K562 (cell line): ENCODE measurements around the gene BACE2. TPM values are rescaled to one million over a fixed set of nuclear protein-coding genes. Genes with fewer than 3 reads are reported as not detected.

Experiments used
- ATAC-seq: fragments of 200-7000 bp; cut with Tn5 transposase; 3 replicates; pipeline ENCODE4 v1.9.1; 2020; ENCODE audit warnings: moderate library complexity
- BruUV-seq: library from RNA; stranded (reverse); fragments of 400-500 nt; replicated peaks from 2 replicates; lab custom pipeline; 2021; lab: Mats Ljungman, UMichigan
- CTCF ChIA-PET: fragments of 300-600 bp; formaldehyde crosslinking; extraction: SDS; loops from one replicate; lab custom pipeline; 2021; ENCODE audit warnings: low intra/inter-chr PET ratio; lab: Yijun Ruan, JAX
- POLR2A ChIA-PET: fragments of 300-600, 350-650 bp; sonication (Branson Sonifier 250); formaldehyde crosslinking; extraction: SDS; loops from one replicate; lab custom pipeline; 2021; ENCODE audit warnings: antibody characterized with exemption, inconsistent platforms; lab: Yijun Ruan, JAX
- DNase-seq, 4 experiments: peaks; one replicate each; pipeline versions ENCODE4 v3.0.0 to v3.0.0-alpha.2; 2011 to 2018; ENCODE audit warnings: low spot score in 3 of 4, mixed read lengths in 3 of 4; ENCODE audit errors: extremely low read depth in 1 of 4
- FAIRE-seq: peaks from 2 replicates; lab custom pipeline; 2011; peaks lifted over from hg19 to GRCh38; lab: Jason Lieb, UNC
- H2AFZ ChIP-seq: 2 replicates; pipeline ENCODE4 v1.6.0; 2011; ENCODE audit warnings: low read depth, low read length, control low read depth, inconsistent platforms
- H3K27ac ChIP-seq: fragments of 200-600 bp; 3 replicates; pipeline ENCODE4 v1.8.0; 2011; ENCODE audit warnings: low read depth, mild to moderate bottlenecking, control low read depth, inconsistent platforms, low read length, moderate library complexity, mixed read lengths; ENCODE audit errors: extremely low read depth
- H3K27me3 ChIP-seq, 2 experiments: fragments of 300-600 bp in 1 of 2; 2 replicates in 1 of 2; 3 replicates in 1 of 2; pipeline versions ENCODE4 v1.6.0 to v1.8.0; 2011; ENCODE audit warnings: inconsistent platforms in 2 of 2, low read length in 2 of 2, mild to moderate bottlenecking in 1 of 2, mixed read lengths in 1 of 2, moderate library complexity in 1 of 2; ENCODE audit not compliant: control insufficient read depth in 2 of 2, insufficient read depth in 2 of 2
- H3K36me3 ChIP-seq: fragments of 300-600 bp; 3 replicates; pipeline ENCODE4 v1.8.0; 2011; ENCODE audit warnings: mild to moderate bottlenecking, low read length, inconsistent platforms; ENCODE audit not compliant: control insufficient read depth, insufficient read depth
- H3K4me1 ChIP-seq, 2 experiments: fragments of 200-600 bp in 1 of 2; replicated peaks in 1 of 2; 2 replicates in 1 of 2; 3 replicates in 1 of 2; pipeline versions ENCODE4 v1.5.1 to v1.8.0; 2011; ENCODE audit warnings: inconsistent platforms in 2 of 2, low read length in 2 of 2, mild to moderate bottlenecking in 1 of 2, mixed read lengths in 1 of 2, moderate library complexity in 1 of 2; ENCODE audit not compliant: control insufficient read depth in 2 of 2, insufficient read depth in 2 of 2
- H3K4me2 ChIP-seq: 2 replicates; pipeline ENCODE4 v1.6.1; 2011; ENCODE audit warnings: low read length, control low read depth, inconsistent platforms, mixed read lengths; ENCODE audit not compliant: insufficient read depth
- H3K4me3 ChIP-seq: fragments of 200-600 bp; sonication (generic), shearing (Covaris generic); 2 replicates; pipeline ENCODE4 v1.5.1; 2016; ENCODE audit warnings: control low read depth, inconsistent platforms
- H3K79me2 ChIP-seq: fragments of 200-600 bp; 3 replicates; pipeline ENCODE4 v1.8.0; 2011; ENCODE audit warnings: low read length, inconsistent platforms; ENCODE audit not compliant: control insufficient read depth, insufficient read depth
- H3K9ac ChIP-seq, 2 experiments: 2 replicates each; pipeline versions ENCODE4 v1.6.0 to v1.6.1; 2011; ENCODE audit warnings: low read depth in 2 of 2, low read length in 2 of 2, control low read depth in 1 of 2, inconsistent platforms in 1 of 2, mild to moderate bottlenecking in 1 of 2, mixed read lengths in 1 of 2; ENCODE audit not compliant: insufficient read depth in 1 of 2
- H3K9me1 ChIP-seq: one replicate; pipeline ENCODE4 v1.6.0; 2011; ENCODE audit warnings: inconsistent platforms, mild to moderate bottlenecking, low read length, moderate library complexity; ENCODE audit not compliant: control insufficient read depth, insufficient read depth
- H3K9me3 ChIP-seq: replicated peaks from 2 replicates; pipeline ENCODE4 v1.5.1; 2011; ENCODE audit warnings: low read depth, low read length, inconsistent platforms; ENCODE audit not compliant: control insufficient read depth, insufficient read depth
- H4K20me1 ChIP-seq: replicated peaks from 2 replicates; pipeline ENCODE4 v1.6.1; 2011; ENCODE audit warnings: low read length, inconsistent platforms, mixed read lengths; ENCODE audit not compliant: control insufficient read depth, insufficient read depth
- C11orf30 ChIP-seq: fragments of 450-650 bp; IDR thresholded peaks from 2 replicates; pipeline ENCODE4 v1.6.1; 2016; ENCODE audit warnings: low read depth, mild to moderate bottlenecking
- CHD1 ChIP-seq: fragments of 200-600 bp; sonication (generic); IDR thresholded peaks from one replicate; pipeline ENCODE4 v1.6.1; 2012; ENCODE audit warnings: mild to moderate bottlenecking, moderate library complexity, low read length, inconsistent platforms
- EP400 ChIP-seq: fragments of 450-650 bp; IDR thresholded peaks from 2 replicates; pipeline ENCODE4 v1.6.1; 2017; ENCODE audit warnings: antibody characterized with exemption, mild to moderate bottlenecking, moderate library complexity
- MXD1 ChIP-seq: fragments of 250-450 bp; sonication (Bioruptor Pico); IDR thresholded peaks from 2 replicates; pipeline ENCODE4 v1.8.0; 2021; ENCODE audit warnings: borderline replicate concordance, mild to moderate bottlenecking, moderate library complexity; ENCODE audit not compliant: poor library complexity, severe bottlenecking
- MYNN ChIP-seq, 2 experiments: sonication (generic); formaldehyde crosslinking in 1 of 2; IDR thresholded peaks; 2 replicates each; pipeline versions ENCODE4 v1.5.0 to v1.6.1; 2016 to 2020; ENCODE audit warnings: antibody characterized with exemption in 1 of 2, missing genetic modification reagents in 1 of 2
- NCOA2 ChIP-seq, 2 experiments: fragments of 450-650 bp; IDR thresholded peaks; 2 replicates each; pipeline ENCODE4 v1.6.1; 2018; ENCODE audit warnings: mild to moderate bottlenecking in 2 of 2, moderate library complexity in 1 of 2; ENCODE audit not compliant: partially characterized antibody in 2 of 2
- PCBP2 ChIP-seq: fragments of 200-400 bp; formaldehyde crosslinking; IDR thresholded peaks from 2 replicates; pipeline ENCODE4 v1.6.1; 2018; ENCODE audit warnings: low read length, low read depth, mild to moderate bottlenecking, moderate library complexity; ENCODE audit not compliant: poor library complexity, severe bottlenecking
- SMAD1 ChIP-seq: fragments of 150-350 bp; IDR thresholded peaks from 2 replicates; pipeline ENCODE4 v1.6.1; 2014; ENCODE audit warnings: low read length, low read depth; ENCODE audit not compliant: partially characterized antibody
- ZC3H4 ChIP-seq: sonication (generic); formaldehyde crosslinking; IDR thresholded peaks from 2 replicates; pipeline ENCODE4 v1.9.0; 2021; ENCODE audit warnings: missing genetic modification reagents, borderline replicate concordance
- ZNF561 ChIP-seq: fragments of 450-650 bp; formaldehyde crosslinking; conservative IDR thresholded peaks from 2 replicates; pipeline ENCODE4 v1.4.0; 2020; ENCODE audit warnings: mild to moderate bottlenecking, moderate library complexity
- WGBS: fragments of 100-300 bp; shearing (Covaris generic); methylation state at CpG from one replicate; pipeline ENCODE4 v1.1.6; 2016; ENCODE audit warnings: low coverage, mixed read lengths; ENCODE audit not compliant: insufficient coverage; ENCODE audit errors: missing lambda C conversion rate; 5-methylcytosine and 5-hydroxymethylcytosine counted together
- in situ Hi-C: fragments of 300-500 bp; cut with MboI; formaldehyde crosslinking; loops from 4 replicates; pipeline ENCODE4 v1.15.0; 2018; ENCODE audit warnings: inconsistent platforms, mixed read lengths
- intact Hi-C: fragments of 100-400 bp; cut with micrococcal nuclease; formaldehyde crosslinking; loops from 2 replicates; pipeline ENCODE4 v1.14.2; 2022
- polyA plus RNA-seq, 8 experiments: library from polyadenylated mRNA; depleted of rRNA in 4 of 8; stranded (reverse) in 5 of 8; unstranded in 3 of 8; fragments of >200 nt; fragmentation: Nextera tagmentation in 2 of 8; fragmentation: Illumina TruSeq in 1 of 8; extraction: Ambion mirVana in 2 of 8; extraction: Trizol in 1 of 8; gene quantifications; 2 replicates each; pipeline versions ENCODE4 v1.2.1 to v1.2.3, GENCODE V29; 2011 to 2014; ENCODE audit warnings: inconsistent platforms in 1 of 8, missing spikeins in 1 of 8
- total RNA-seq, 7 experiments: library from RNA; depleted of rRNA in 6 of 7; stranded (reverse); fragments of >200 nt in 6 of 7; fragmentation: Illumina TruSeq in 2 of 7; extraction: Trizol in 2 of 7; gene quantifications; 2 replicates each; pipeline versions ENCODE4 v1.2.1 to v1.2.3, GENCODE V29; 2011 to 2021; ENCODE audit warnings: low replicate concordance in 1 of 7
- TF ChIP-seq, protein P1 (sequence below): fragments of 250-450 bp; sonication (Bioruptor Pico); IDR thresholded peaks from 2 replicates; pipeline ENCODE4 v1.8.0; 2021; ENCODE audit warnings: moderate library complexity, mild to moderate bottlenecking, inconsistent platforms

BACE2 gene
- total and polyA plus RNA-seq, 9 of the 15 experiments (the other 6 are each of a cell fraction or from before 2014, with no cell fraction given): 0.05 to 0.24 (median 0.15) TPM; not detected in 2

GRCh38 chr21:41139951-41140350, 28.0 kb upstream of the BACE2 start:
- no peaks in the 10 kb centered on the region for H4K20me1 ChIP-seq
- no peak overlapping the region for H2AFZ ChIP-seq
- H3K4me3 ChIP-seq: no peak overlapping the region
- H3K9me3 ChIP-seq: no peaks in the 10 kb centered on the region
- H3K27me3 ChIP-seq: peaks cover 6 to 23% of the 10 kb centered on the region in 2 experiments; a peak in 3 of 5 replicates
- H3K9me1 ChIP-seq: no peaks in the 10 kb centered on the region
- H3K4me1 ChIP-seq: no peaks in the 10 kb centered on the region
- no peak for FAIRE-seq
- H3K27ac ChIP-seq: no peak overlapping the region
- H3K79me2 ChIP-seq: no peaks in the 10 kb centered on the region
- DNase-seq: no peak
- no peaks in the 10 kb centered on the region for H3K36me3 ChIP-seq
- CTCF ChIA-PET: no interaction called here
- under 1% methylated on average over 11 of the region's 12 CpGs for WGBS
- H3K9ac ChIP-seq: no peak overlapping the region
- POLR2A ChIA-PET: no interaction called here
- TF ChIP-seq NCOA2 (IDR thresholded peaks at IDR 0.05; ENCODE audit: partially characterized antibody in 2 of 2): no peak
- no peak for TF ChIP-seq MYNN (IDR thresholded peaks at IDR 0.05)
- TF ChIP-seq MYNN (CRISPR knock-in tag; IDR thresholded peaks at IDR 0.05): no peak
- no peak for TF ChIP-seq ZNF561 (CRISPR knock-in tag)
- no peak for TF ChIP-seq PCBP2
- TF ChIP-seq ZC3H4 (CRISPR knock-in tag): no peak
- TF ChIP-seq EP400: no peak
- no peak for TF ChIP-seq MXD1
- TF ChIP-seq C11orf30: no peak
- no peak for TF ChIP-seq CHD1
- TF ChIP-seq SMAD1: no peak
- TF ChIP-seq, protein P1, sequence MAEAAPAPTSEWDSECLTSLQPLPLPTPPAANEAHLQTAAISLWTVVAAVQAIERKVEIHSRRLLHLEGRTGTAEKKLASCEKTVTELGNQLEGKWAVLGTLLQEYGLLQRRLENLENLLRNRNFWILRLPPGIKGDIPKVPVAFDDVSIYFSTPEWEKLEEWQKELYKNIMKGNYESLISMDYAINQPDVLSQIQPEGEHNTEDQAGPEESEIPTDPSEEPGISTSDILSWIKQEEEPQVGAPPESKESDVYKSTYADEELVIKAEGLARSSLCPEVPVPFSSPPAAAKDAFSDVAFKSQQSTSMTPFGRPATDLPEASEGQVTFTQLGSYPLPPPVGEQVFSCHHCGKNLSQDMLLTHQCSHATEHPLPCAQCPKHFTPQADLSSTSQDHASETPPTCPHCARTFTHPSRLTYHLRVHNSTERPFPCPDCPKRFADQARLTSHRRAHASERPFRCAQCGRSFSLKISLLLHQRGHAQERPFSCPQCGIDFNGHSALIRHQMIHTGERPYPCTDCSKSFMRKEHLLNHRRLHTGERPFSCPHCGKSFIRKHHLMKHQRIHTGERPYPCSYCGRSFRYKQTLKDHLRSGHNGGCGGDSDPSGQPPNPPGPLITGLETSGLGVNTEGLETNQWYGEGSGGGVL (CRISPR knock-in tag): no peak
- intact Hi-C loops (no loop called here), in situ Hi-C loops (no loop called here)
- BruUV-seq: no TSS peak
- H3K4me2 ChIP-seq: no peak overlapping the region
- ATAC-seq: no peak
